SJCRH30 (cell line): ENCODE data around the gene PPP1R16B. TPM values are rescaled to one million over a fixed set of nuclear protein-coding genes. Genes with fewer than 3 reads are reported as not detected.

Source experiments
- DNase-seq, 2 experiments: peaks; one replicate each; pipeline ENCODE4 v3.0.0-alpha.2; 2015 to 2020
- H3K27ac ChIP-seq: fragments of 250-450 bp; sonication (Bioruptor Pico); 2 replicates; pipeline ENCODE4 v1.5.1; 2020; ENCODE audit warnings: mild to moderate bottlenecking, moderate library complexity
- H3K27me3 ChIP-seq: fragments of 250-450 bp; sonication (Bioruptor Pico); 2 replicates; pipeline ENCODE4 v1.5.1; 2020; ENCODE audit warnings: mild to moderate bottlenecking, moderate library complexity
- H3K36me3 ChIP-seq: fragments of 250-450 bp; sonication (Bioruptor Pico); 2 replicates; pipeline ENCODE4 v1.5.1; 2020; ENCODE audit warnings: mild to moderate bottlenecking, moderate library complexity
- H3K4me1 ChIP-seq: fragments of 250-450 bp; sonication (Bioruptor Pico); 2 replicates; pipeline ENCODE4 v1.5.1; 2020; ENCODE audit warnings: mild to moderate bottlenecking, moderate library complexity
- H3K4me3 ChIP-seq: fragments of 250-450 bp; sonication (Bioruptor Pico); 2 replicates; pipeline ENCODE4 v1.5.1; 2020; ENCODE audit warnings: mild to moderate bottlenecking, moderate library complexity
- H3K9me3 ChIP-seq: fragments of 250-450 bp; sonication (Bioruptor Pico); replicated peaks from 2 replicates; pipeline ENCODE4 v1.5.1; 2020; ENCODE audit warnings: mild to moderate bottlenecking, moderate library complexity
- total RNA-seq: library from RNA; depleted of rRNA; stranded (reverse); fragments of >200 nt; shearing (Covaris generic); gene quantifications from 2 replicates; pipeline ENCODE4 v1.2.3, GENCODE V29; 2014; rRNA removed

PPP1R16B gene
- total RNA-seq, 1 experiment from 2014 or later = 36.5 TPM

- H3K9me3 ChIP-seq = no peaks in the 10 kb centered on the region
- H3K27me3 ChIP-seq = no peaks in the 10 kb centered on the region
- H3K4me1 ChIP-seq = peaks cover 5% of the 10 kb centered on the region; the same call in 1 of the 2 replicates
- H3K27ac ChIP-seq = peak overlapping the region; percentile 93
- H3K4me3 ChIP-seq = peak overlapping the region; percentile 96
- H3K36me3 ChIP-seq = no peaks in the 10 kb centered on the region; the same call in 1 of the 2 replicates
- DNase-seq = peak in 1 of 2 experiments; percentile 38
Measured at GRCh38 chr20:38961530-38962043, 156.1 kb downstream of the PPP1R16B start.

- no peaks in the 10 kb centered on the region for H3K9me3 ChIP-seq
- peak within 1 kb of the TSS; percentile 96 for H3K4me3 ChIP-seq
- H3K4me1 ChIP-seq = peaks cover 5% of the 10 kb centered on the region; the same call in 1 of the 2 replicates
- H3K27ac ChIP-seq = peak within 1 kb of the TSS; percentile 93
- H3K36me3 ChIP-seq = no peaks in the 10 kb centered on the region; the same call in 1 of the 2 replicates
- DNase-seq = peak; percentile 99 to 100
- no peaks in the 10 kb centered on the region for H3K27me3 ChIP-seq
Measured at GRCh38 chr20:38962044-38962927, 156.8 kb downstream of the PPP1R16B start, which contains the start of gene DHX35. TSS of gene DHX35 (plus strand) at chr20:38962344. CDS start at chr20:38962368, 24 bp downstream.

GRCh38 chr20:38962928-38963401 lies 157.5 kb downstream of the PPP1R16B start:
- DNase-seq = no peak
- Histone ChIP-seq H3K27me3 (no peaks in the 10 kb centered on the region), H3K4me3 (peak overlapping the region; percentile 96), H3K36me3 (no peaks in the 10 kb centered on the region; the same call in 1 of the 2 replicates), H3K27ac (peak overlapping the region; percentile 93), H3K4me1 (peaks cover 5% of the 10 kb centered on the region; the same call in 1 of the 2 replicates), H3K9me3 (no peaks in the 10 kb centered on the region)

- Histone ChIP-seq H3K36me3 (no peaks in the 10 kb centered on the region; the same call in 1 of the 2 replicates), H3K4me1 (peaks cover 5% of the 10 kb centered on the region; the same call in 1 of the 2 replicates), H3K9me3 (no peaks in the 10 kb centered on the region), H3K4me3 (no peak overlapping the region), H3K27me3 (no peaks in the 10 kb centered on the region), H3K27ac (no peak overlapping the region)
- no peak for DNase-seq
Measured at GRCh38 chr20:38963745-38964144, 158.2 kb downstream of the PPP1R16B start.

GRCh38 chr20:38965264-38965663 lies 159.8 kb downstream of the PPP1R16B start:
- Histone ChIP-seq H3K27ac (no peak overlapping the region), H3K4me3 (no peak overlapping the region), H3K36me3 (peaks cover 8% of the 10 kb centered on the region), H3K4me1 (peaks cover 5% of the 10 kb centered on the region; the same call in 1 of the 2 replicates), H3K9me3 (no peaks in the 10 kb centered on the region), H3K27me3 (no peaks in the 10 kb centered on the region)
- no peak for DNase-seq

GRCh38 chr20:38968090-38968489 lies 162.6 kb downstream of the PPP1R16B start:
- Histone ChIP-seq H3K27me3 (no peaks in the 10 kb centered on the region), H3K36me3 (peaks cover 14% of the 10 kb centered on the region), H3K27ac (no peak overlapping the region), H3K4me3 (no peak overlapping the region), H3K4me1 (no peaks in the 10 kb centered on the region; the same call in 1 of the 2 replicates), H3K9me3 (no peaks in the 10 kb centered on the region)
- no peak for DNase-seq

- no peaks in the 10 kb centered on the region for H3K27me3 ChIP-seq
- H3K27ac ChIP-seq = no peak overlapping the region
- no peak for DNase-seq
- no peak overlapping the region for H3K4me3 ChIP-seq
- H3K9me3 ChIP-seq = no peaks in the 10 kb centered on the region
- no peaks in the 10 kb centered on the region; the same call in 1 of the 2 replicates for H3K4me1 ChIP-seq
- H3K36me3 ChIP-seq = peaks cover 20% of the 10 kb centered on the region
Measured at GRCh38 chr20:38969708-38970107, 164.2 kb downstream of the PPP1R16B start.

- no peak for DNase-seq
- Histone ChIP-seq H3K4me3 (no peak overlapping the region), H3K4me1 (no peaks in the 10 kb centered on the region; the same call in 1 of the 2 replicates), H3K27me3 (no peaks in the 10 kb centered on the region), H3K27ac (no peak overlapping the region), H3K36me3 (peaks cover 20% of the 10 kb centered on the region), H3K9me3 (no peaks in the 10 kb centered on the region)
Measured at GRCh38 chr20:38970302-38970701, 164.8 kb downstream of the PPP1R16B start.

Other genes starting within 250 kb of the PPP1R16B start
- gene ADIG, start 224.5 kb upstream of the PPP1R16B start, total RNA-seq = not detected in 2 replicates
- not detected in 2 replicates for gene ARHGAP40, start 203.9 kb upstream of the PPP1R16B start, total RNA-seq
- not detected in 2 replicates for gene SLC32A1, start 81.2 kb upstream of the PPP1R16B start, total RNA-seq
- 21.1 and 22.2 TPM in 2 replicates for gene ACTR5, start 57.2 kb upstream of the PPP1R16B start, total RNA-seq
- gene FAM83D, start 120.7 kb downstream of the PPP1R16B start, total RNA-seq = 87.9 and 96.6 TPM in 2 replicates
- gene DHX35, start 156.6 kb downstream of the PPP1R16B start, total RNA-seq = 25.1 and 29.3 TPM in 2 replicates